SK-N-SH treated with all-trans-retinoic acid at 6 μM for 48 hours (cell line): ENCODE data around the gene EPB41L1.

Experiments
- ATAC-seq: fragments of 200-7000 bp; cut with Tn5 transposase; 3 replicates; pipeline ENCODE4 v1.9.1; 2020; ENCODE audit warnings: mild to moderate bottlenecking, moderate library complexity
- ARNTL ChIP-seq: fragments of 450-650 bp; formaldehyde crosslinking; IDR thresholded peaks from 2 replicates; pipeline ENCODE4 v1.5.0; 2020; ENCODE audit warnings: low read depth, mild to moderate bottlenecking, moderate library complexity, borderline replicate concordance
- BACH2 ChIP-seq: fragments of 250-450 bp; sonication (Bioruptor Pico); IDR thresholded peaks from 2 replicates; pipeline ENCODE4 v1.9.0; 2021; ENCODE audit warnings: mild to moderate bottlenecking, borderline replicate concordance
- CSDC2 ChIP-seq: fragments of 250-450 bp; sonication (Bioruptor Pico); IDR thresholded peaks from 2 replicates; pipeline ENCODE4 v1.5.0; 2020; ENCODE audit warnings: mild to moderate bottlenecking, moderate library complexity
- ESRRG ChIP-seq: fragments of 250-450 bp; sonication (Bioruptor Pico); IDR thresholded peaks from 2 replicates; pipeline ENCODE4 v1.6.1; 2021; ENCODE audit warnings: mild to moderate bottlenecking
- GLIS3 ChIP-seq: fragments of 250-450 bp; sonication (Bioruptor Pico); IDR thresholded peaks from 2 replicates; pipeline ENCODE4 v1.5.0; 2020; ENCODE audit warnings: mild to moderate bottlenecking, moderate library complexity
- ISL1 ChIP-seq: fragments of 250-450 bp; sonication (Bioruptor Pico); IDR thresholded peaks from 2 replicates; pipeline ENCODE4 v2.1.2; 2022; ENCODE audit warnings: mild to moderate bottlenecking, moderate library complexity
- PPARA ChIP-seq: fragments of 250-450 bp; sonication (Bioruptor Pico); IDR thresholded peaks from 2 replicates; pipeline ENCODE4 v1.5.0; 2020; ENCODE audit warnings: mild to moderate bottlenecking, borderline replicate concordance
- RARB ChIP-seq: fragments of 250-450 bp; sonication (Bioruptor Pico); IDR thresholded peaks from 2 replicates; pipeline ENCODE4 v1.8.0; 2021; ENCODE audit warnings: mild to moderate bottlenecking, moderate library complexity
- SNAI2 ChIP-seq: fragments of 250-450 bp; sonication (Bioruptor Pico); IDR thresholded peaks from 2 replicates; pipeline ENCODE4 v1.5.0; 2020; ENCODE audit warnings: mild to moderate bottlenecking, moderate library complexity
- TCF4 ChIP-seq: fragments of 250-450 bp; sonication (Bioruptor Pico); IDR thresholded peaks from 2 replicates; pipeline ENCODE4 v1.8.0; 2021; ENCODE audit warnings: mild to moderate bottlenecking, moderate library complexity, borderline replicate concordance
- TOX ChIP-seq: fragments of 250-450 bp; sonication (Bioruptor Pico); IDR thresholded peaks from 2 replicates; pipeline ENCODE4 v1.8.0; 2021; ENCODE audit warnings: mild to moderate bottlenecking, moderate library complexity, borderline replicate concordance
- ZC3H10 ChIP-seq: fragments of 250-450 bp; sonication (Bioruptor Pico); IDR thresholded peaks from 2 replicates; pipeline ENCODE4 v1.5.1; 2021; ENCODE audit warnings: mild to moderate bottlenecking, moderate library complexity
- ZFP30 ChIP-seq: fragments of 450-650 bp; formaldehyde crosslinking; IDR thresholded peaks from 2 replicates; pipeline ENCODE4 v1.5.0; 2022; ENCODE audit warnings: mild to moderate bottlenecking, moderate library complexity
- ZNF565 ChIP-seq: fragments of 450-650 bp; formaldehyde crosslinking; conservative IDR thresholded peaks from 2 replicates; pipeline ENCODE4 v1.5.0; 2020; ENCODE audit warnings: low read depth, mild to moderate bottlenecking, moderate library complexity
- ZNF70 ChIP-seq: fragments of 450-650 bp; formaldehyde crosslinking; IDR thresholded peaks from 2 replicates; pipeline ENCODE4 v1.5.0; 2020; ENCODE audit warnings: mild to moderate bottlenecking, moderate library complexity
- ZNF8 ChIP-seq: fragments of 450-650 bp; formaldehyde crosslinking; IDR thresholded peaks from 2 replicates; pipeline ENCODE4 v1.5.0; 2020; ENCODE audit warnings: mild to moderate bottlenecking, moderate library complexity
- TF ChIP-seq, protein P1 (sequence below): fragments of 250-450 bp; sonication (Bioruptor Pico); IDR thresholded peaks from 2 replicates; pipeline ENCODE4 v1.5.0; 2020; ENCODE audit warnings: mild to moderate bottlenecking, moderate library complexity
- TF ChIP-seq, protein P2 (sequence below): fragments of 250-450 bp; sonication (Bioruptor Pico); IDR thresholded peaks from 2 replicates; pipeline ENCODE4 v1.5.1; 2020; ENCODE audit warnings: low read depth, mild to moderate bottlenecking, moderate library complexity
- TF ChIP-seq, protein P3 (sequence below): fragments of 250-450 bp; sonication (Bioruptor Pico); IDR thresholded peaks from 2 replicates; pipeline ENCODE4 v1.8.0; 2020; ENCODE audit warnings: mild to moderate bottlenecking, moderate library complexity, borderline replicate concordance
- TF ChIP-seq, protein P4 (sequence below): fragments of 250-450 bp; sonication (Bioruptor Pico); IDR thresholded peaks from 2 replicates; pipeline ENCODE4 v1.8.0; 2021; ENCODE audit warnings: low read depth, mild to moderate bottlenecking, moderate library complexity, borderline replicate concordance
- TF ChIP-seq, protein P5 (sequence below): fragments of 250-450 bp; sonication (Bioruptor Pico); IDR thresholded peaks from 2 replicates; pipeline ENCODE4 v1.5.1; 2021; ENCODE audit warnings: mild to moderate bottlenecking, moderate library complexity

EPB41L1 gene

DNA sequence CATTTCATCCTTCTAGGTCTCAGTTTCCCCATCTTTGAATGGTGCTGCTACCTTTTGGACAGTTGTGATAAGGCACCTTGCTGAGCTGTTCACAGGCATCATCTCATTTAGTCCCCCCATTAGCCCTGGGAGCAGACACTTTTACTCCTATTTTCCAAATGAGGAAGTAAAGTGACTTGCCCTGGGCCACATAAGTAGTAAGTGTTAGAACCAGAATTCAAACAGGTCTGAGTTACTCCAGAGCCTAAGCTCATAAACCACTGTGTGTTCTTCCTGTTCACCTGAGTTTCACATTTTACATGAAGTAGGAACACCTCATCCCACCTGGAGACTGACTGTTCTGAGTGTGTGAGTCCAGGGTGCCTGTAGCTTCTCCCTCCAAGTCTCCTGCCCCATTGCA, 43.5 kb upstream of the EPB41L1 start:
- ATAC-seq, result no peak
- TF ChIP-seq CSDC2 (CRISPR knock-in tag), result no peak
- no peak for TF ChIP-seq RARB (CRISPR knock-in tag)
- TF ChIP-seq ZNF565 (CRISPR knock-in tag), result no peak
- TF ChIP-seq, protein P1, sequence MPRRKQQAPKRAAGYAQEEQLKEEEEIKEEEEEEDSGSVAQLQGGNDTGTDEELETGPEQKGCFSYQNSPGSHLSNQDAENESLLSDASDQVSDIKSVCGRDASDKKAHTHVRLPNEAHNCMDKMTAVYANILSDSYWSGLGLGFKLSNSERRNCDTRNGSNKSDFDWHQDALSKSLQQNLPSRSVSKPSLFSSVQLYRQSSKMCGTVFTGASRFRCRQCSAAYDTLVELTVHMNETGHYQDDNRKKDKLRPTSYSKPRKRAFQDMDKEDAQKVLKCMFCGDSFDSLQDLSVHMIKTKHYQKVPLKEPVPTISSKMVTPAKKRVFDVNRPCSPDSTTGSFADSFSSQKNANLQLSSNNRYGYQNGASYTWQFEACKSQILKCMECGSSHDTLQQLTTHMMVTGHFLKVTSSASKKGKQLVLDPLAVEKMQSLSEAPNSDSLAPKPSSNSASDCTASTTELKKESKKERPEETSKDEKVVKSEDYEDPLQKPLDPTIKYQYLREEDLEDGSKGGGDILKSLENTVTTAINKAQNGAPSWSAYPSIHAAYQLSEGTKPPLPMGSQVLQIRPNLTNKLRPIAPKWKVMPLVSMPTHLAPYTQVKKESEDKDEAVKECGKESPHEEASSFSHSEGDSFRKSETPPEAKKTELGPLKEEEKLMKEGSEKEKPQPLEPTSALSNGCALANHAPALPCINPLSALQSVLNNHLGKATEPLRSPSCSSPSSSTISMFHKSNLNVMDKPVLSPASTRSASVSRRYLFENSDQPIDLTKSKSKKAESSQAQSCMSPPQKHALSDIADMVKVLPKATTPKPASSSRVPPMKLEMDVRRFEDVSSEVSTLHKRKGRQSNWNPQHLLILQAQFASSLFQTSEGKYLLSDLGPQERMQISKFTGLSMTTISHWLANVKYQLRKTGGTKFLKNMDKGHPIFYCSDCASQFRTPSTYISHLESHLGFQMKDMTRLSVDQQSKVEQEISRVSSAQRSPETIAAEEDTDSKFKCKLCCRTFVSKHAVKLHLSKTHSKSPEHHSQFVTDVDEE (CRISPR knock-in tag), result no peak
- no peak for TF ChIP-seq ESRRG
- TF ChIP-seq ZC3H10 (CRISPR knock-in tag), result no peak
- TF ChIP-seq, protein P2, sequence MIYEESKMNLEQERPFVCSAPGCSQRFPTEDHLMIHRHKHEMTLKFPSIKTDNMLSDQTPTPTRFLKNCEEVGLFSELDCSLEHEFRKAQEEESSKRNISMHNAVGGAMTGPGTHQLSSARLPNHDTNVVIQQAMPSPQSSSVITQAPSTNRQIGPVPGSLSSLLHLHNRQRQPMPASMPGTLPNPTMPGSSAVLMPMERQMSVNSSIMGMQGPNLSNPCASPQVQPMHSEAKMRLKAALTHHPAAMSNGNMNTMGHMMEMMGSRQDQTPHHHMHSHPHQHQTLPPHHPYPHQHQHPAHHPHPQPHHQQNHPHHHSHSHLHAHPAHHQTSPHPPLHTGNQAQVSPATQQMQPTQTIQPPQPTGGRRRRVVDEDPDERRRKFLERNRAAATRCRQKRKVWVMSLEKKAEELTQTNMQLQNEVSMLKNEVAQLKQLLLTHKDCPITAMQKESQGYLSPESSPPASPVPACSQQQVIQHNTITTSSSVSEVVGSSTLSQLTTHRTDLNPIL (CRISPR knock-in tag), result no peak
- no peak for TF ChIP-seq TOX (CRISPR knock-in tag)
- TF ChIP-seq ZNF70 (CRISPR knock-in tag), result no peak
- TF ChIP-seq PPARA, result no peak
- TF ChIP-seq ISL1 (CRISPR knock-in tag), result no peak
- TF ChIP-seq, protein P3, sequence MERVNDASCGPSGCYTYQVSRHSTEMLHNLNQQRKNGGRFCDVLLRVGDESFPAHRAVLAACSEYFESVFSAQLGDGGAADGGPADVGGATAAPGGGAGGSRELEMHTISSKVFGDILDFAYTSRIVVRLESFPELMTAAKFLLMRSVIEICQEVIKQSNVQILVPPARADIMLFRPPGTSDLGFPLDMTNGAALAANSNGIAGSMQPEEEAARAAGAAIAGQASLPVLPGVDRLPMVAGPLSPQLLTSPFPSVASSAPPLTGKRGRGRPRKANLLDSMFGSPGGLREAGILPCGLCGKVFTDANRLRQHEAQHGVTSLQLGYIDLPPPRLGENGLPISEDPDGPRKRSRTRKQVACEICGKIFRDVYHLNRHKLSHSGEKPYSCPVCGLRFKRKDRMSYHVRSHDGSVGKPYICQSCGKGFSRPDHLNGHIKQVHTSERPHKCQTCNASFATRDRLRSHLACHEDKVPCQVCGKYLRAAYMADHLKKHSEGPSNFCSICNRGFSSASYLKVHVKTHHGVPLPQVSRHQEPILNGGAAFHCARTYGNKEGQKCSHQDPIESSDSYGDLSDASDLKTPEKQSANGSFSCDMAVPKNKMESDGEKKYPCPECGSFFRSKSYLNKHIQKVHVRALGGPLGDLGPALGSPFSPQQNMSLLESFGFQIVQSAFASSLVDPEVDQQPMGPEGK (CRISPR knock-in tag), result no peak
- TF ChIP-seq GLIS3 (CRISPR knock-in tag), result no peak
- TF ChIP-seq, protein P4, sequence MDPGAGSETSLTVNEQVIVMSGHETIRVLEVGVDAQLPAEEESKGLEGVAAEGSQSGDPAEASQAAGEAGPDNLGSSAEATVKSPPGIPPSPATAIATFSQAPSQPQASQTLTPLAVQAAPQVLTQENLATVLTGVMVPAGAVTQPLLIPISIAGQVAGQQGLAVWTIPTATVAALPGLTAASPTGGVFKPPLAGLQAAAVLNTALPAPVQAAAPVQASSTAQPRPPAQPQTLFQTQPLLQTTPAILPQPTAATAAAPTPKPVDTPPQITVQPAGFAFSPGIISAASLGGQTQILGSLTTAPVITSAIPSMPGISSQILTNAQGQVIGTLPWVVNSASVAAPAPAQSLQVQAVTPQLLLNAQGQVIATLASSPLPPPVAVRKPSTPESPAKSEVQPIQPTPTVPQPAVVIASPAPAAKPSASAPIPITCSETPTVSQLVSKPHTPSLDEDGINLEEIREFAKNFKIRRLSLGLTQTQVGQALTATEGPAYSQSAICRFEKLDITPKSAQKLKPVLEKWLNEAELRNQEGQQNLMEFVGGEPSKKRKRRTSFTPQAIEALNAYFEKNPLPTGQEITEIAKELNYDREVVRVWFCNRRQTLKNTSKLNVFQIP (CRISPR knock-in tag), result no peak
- TF ChIP-seq BACH2 (CRISPR knock-in tag), result no peak
- no peak for TF ChIP-seq ZNF8
- no peak for TF ChIP-seq ARNTL (CRISPR knock-in tag)
- TF ChIP-seq, protein P5, sequence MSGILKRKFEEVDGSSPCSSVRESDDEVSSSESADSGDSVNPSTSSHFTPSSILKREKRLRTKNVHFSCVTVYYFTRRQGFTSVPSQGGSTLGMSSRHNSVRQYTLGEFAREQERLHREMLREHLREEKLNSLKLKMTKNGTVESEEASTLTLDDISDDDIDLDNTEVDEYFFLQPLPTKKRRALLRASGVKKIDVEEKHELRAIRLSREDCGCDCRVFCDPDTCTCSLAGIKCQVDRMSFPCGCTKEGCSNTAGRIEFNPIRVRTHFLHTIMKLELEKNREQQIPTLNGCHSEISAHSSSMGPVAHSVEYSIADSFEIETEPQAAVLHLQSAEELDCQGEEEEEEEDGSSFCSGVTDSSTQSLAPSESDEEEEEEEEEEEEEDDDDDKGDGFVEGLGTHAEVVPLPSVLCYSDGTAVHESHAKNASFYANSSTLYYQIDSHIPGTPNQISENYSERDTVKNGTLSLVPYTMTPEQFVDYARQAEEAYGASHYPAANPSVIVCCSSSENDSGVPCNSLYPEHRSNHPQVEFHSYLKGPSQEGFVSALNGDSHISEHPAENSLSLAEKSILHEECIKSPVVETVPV (CRISPR knock-in tag), result no peak
- TF ChIP-seq TCF4, result no peak
- no peak for TF ChIP-seq ZFP30

DNA sequence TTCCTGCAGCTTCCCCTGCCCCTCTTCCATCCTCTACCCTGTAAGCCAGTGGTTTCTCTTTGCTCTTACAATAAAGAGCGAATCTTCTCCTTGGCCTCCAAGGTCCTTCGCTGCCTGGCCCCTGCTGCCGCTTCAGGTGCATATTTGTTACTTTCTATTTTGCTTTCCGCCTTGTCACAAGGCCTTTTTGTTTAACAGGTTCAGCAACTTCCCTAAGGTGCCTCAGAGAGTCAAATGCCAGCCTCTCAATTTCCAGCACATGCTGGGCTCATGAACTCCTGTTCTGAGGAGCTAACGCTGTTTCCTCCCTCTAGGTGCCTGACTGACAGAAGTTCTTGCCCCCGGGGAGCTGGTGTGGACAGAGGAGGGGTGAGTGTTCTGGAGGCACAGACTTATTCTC, 42.4 kb upstream of the EPB41L1 start:
- no peak for ATAC-seq
- TF ChIP-seq, protein P1 (CRISPR knock-in tag), result no peak
- no peak for TF ChIP-seq SNAI2 (CRISPR knock-in tag)
- TF ChIP-seq ZNF70 (CRISPR knock-in tag), result no peak
- TF ChIP-seq ZNF565 (CRISPR knock-in tag), result no peak
- TF ChIP-seq, protein P4 (CRISPR knock-in tag), result no peak
